GM12875 (cell line): ENCODE results near the gene KLRC1.
"Not testable (repeated sequence)": the region's sequence is repeated elsewhere in the genome, so short reads cannot be mapped to it uniquely, and the experiment has no call there.

Source experiments
- H3K4me3 ChIP-seq: one replicate; pipeline ENCODE4 v1.5.1; 2011; ENCODE audit warnings: low read depth, low read length, control low read depth
- CTCF ChIP-seq: IDR thresholded peaks from 2 replicates; pipeline ENCODE4 v1.5.1; 2011; ENCODE audit warnings: low read depth, mild to moderate bottlenecking, control low read depth, inconsistent platforms, low read length, moderate library complexity, borderline replicate concordance; ENCODE audit not compliant: insufficient read depth

The KLRC1 gene

DNA sequence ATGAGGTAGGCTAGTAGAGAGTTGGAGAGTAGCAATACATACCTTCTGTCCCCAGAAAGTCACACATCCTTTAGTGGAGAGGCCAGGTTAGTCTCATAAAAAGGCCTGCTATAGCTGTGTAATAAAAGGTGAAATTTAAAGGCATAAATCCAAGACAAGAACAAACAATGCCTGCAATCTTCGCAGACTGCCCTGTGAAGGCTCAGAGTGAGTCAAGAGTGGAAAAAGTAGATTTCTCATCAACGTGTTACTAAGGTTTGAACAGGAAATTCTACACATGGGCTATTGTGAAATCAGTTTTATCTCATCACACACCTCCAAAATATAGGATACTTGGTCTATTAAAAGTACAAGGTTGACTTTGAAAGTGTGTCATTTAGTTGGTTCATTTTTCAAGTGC lies at the start of gene KLRC1:
TSS of gene KLRC1 (minus strand) at position 222 of the 400 bp plus-strand sequence. CDS start 2,221 bp downstream, outside the sequence.
- no peak within 1 kb of the TSS for H3K4me3 ChIP-seq
- no peak for TF ChIP-seq CTCF

GRCh38 chr12:10501030-10501429 lies 47.9 kb upstream of the KLRC1 start:
- TF ChIP-seq CTCF, result no peak
- H3K4me3 ChIP-seq, result no peak overlapping the region

GRCh38 chr12:10498042-10498441 lies 44.9 kb upstream of the KLRC1 start:
- no peak for TF ChIP-seq CTCF

GRCh38 chr12:10497602-10498001 lies 44.4 kb upstream of the KLRC1 start:
- TF ChIP-seq CTCF, result no peak

More at GRCh38 chr12:10498042-10498441, 44.9 kb upstream of the KLRC1 start:
- no peak overlapping the region for H3K4me3 ChIP-seq

GRCh38 chr12:10491766-10492165 lies 38.6 kb upstream of the KLRC1 start:
- TF ChIP-seq CTCF, result no peak
- no peak overlapping the region for H3K4me3 ChIP-seq

More at GRCh38 chr12:10497602-10498001, 44.4 kb upstream of the KLRC1 start:
- H3K4me3 ChIP-seq, result no peak overlapping the region

DNA sequence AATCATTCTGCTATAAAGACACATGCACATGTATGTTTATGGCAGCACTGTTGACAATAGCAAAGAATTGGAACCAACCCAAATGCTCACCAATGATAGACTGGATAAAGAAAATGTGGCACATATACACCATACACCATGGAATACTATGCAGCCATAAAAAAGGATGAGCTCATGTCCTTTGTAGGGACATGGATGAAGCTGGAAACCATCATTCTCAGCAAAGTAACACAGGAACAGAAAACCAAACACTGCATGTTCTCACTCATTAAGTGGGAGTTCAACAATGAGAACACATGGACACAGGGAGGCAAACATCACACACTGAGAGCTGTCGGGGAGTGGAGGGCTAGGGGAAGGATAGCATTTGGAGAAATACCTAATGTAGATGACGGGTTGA lies 34.2 kb upstream of the KLRC1 start:
- H3K4me3 ChIP-seq, result not testable (repeated sequence)

DNA sequence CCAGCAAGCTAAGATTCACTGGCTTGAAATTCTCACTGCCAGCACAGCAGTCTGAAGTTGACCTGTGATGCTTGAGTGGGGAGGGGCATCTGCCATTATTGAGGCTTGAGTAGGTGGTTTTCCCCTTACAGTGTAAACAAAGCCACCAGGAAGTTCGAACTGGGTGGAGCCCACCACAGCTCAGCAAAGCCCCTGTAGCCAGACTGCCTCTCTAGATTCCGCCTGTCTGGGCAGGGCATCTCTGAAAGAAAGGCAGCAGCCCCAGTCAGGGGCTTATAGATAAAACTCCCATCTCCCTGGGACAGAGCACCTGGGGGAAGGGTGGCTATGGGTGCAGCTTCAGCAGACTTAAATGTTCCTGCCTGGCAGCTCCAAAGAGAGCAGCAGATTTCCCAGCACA lies 28.7 kb upstream of the KLRC1 start:
- H3K4me3 ChIP-seq, result not testable (repeated sequence)

DNA sequence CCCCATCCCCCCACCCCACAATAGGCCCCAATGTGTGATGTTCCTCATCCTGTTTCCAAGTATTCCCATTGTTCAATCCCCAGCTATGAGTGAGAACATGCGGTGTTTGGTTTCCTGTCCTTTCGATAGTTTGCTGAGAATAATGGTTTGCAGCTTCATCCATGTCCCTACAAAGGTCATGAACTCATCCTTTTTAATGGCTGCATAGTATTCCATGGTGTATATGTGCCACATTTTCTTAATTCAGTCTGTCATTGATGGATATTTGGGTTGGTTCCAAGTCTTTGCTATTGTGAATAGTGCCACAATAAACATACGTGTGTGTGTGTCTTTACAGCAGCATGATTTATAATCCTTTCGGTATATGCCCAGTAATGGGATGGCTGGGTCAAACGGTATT lies 19.6 kb upstream of the KLRC1 start:
- H3K4me3 ChIP-seq, result not testable (repeated sequence)

DNA sequence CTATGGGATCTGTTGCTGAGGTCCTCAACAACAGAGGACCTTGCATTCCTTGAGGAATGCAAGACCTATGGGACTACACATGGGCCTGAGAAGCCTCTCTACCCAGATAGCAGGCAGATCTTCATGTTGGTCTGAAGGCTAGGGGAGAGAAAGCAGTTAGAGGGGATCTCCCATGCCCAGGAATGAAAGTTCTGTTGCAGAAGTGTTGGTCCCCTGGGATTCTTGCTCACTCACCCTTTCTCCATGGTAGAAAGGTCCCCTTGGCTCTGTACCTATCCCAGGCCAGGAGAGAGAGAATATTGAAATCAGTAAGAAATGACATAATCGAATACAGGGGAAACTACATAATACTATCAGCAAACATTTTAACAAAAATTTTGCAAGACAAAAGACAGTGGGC lies 16.5 kb upstream of the KLRC1 start:
- TF ChIP-seq CTCF, result no peak

More for the DNA sequence above, 16.5 kb upstream of the KLRC1 start:
- no peak overlapping the region for H3K4me3 ChIP-seq
